DOHH2 (cell line): ENCODE measurements around the gene PAFAH2.

Experiments
- H3F3A ChIP-seq: fragments of 200-600 bp; sonication (generic), shearing (Covaris generic); 2 replicates; pipeline ENCODE4 v1.6.0; 2016; ENCODE audit warnings: antibody characterized with exemption, mild to moderate bottlenecking; ENCODE audit not compliant: control insufficient read depth, insufficient read depth
- H3K27ac ChIP-seq: fragments of 200-600 bp; sonication (generic); 2 replicates; pipeline ENCODE4 v1.5.1; 2014; ENCODE audit warnings: low read depth, mild to moderate bottlenecking, low read length, moderate library complexity
- H3K27me3 ChIP-seq: fragments of 200-600 bp; sonication (generic); 2 replicates; pipeline ENCODE4 v1.6.1; 2014; ENCODE audit warnings: mild to moderate bottlenecking, low read length, mixed read lengths; ENCODE audit not compliant: control insufficient read depth
- H3K36me3 ChIP-seq: fragments of 200-600 bp; sonication (generic); 2 replicates; pipeline ENCODE4 v1.6.1; 2014; ENCODE audit warnings: mild to moderate bottlenecking, low read length, moderate library complexity, mixed read lengths; ENCODE audit not compliant: control insufficient read depth
- H3K4me1 ChIP-seq: fragments of 200-600 bp; sonication (generic); 2 replicates; pipeline ENCODE4 v1.6.1; 2014; ENCODE audit warnings: mild to moderate bottlenecking, low read length, mixed read lengths; ENCODE audit not compliant: control insufficient read depth
- H3K4me2 ChIP-seq: fragments of 200-600 bp; sonication (generic); 2 replicates; pipeline ENCODE4 v1.6.0; 2014; ENCODE audit warnings: mild to moderate bottlenecking, low read length, moderate library complexity
- H3K4me3 ChIP-seq: fragments of 200-600 bp; sonication (generic); 2 replicates; pipeline ENCODE4 v1.5.1; 2014; ENCODE audit warnings: mild to moderate bottlenecking, low read length, mixed read lengths
- H3K79me2 ChIP-seq: fragments of 200-600 bp; sonication (generic); 2 replicates; pipeline ENCODE4 v1.6.1; 2014; ENCODE audit warnings: mild to moderate bottlenecking, low read length, mixed read lengths; ENCODE audit not compliant: control insufficient read depth
- H3K9me2 ChIP-seq: fragments of 200-600 bp; sonication (generic); replicated peaks from 2 replicates; pipeline ENCODE4 v1.6.1; 2014; ENCODE audit warnings: mild to moderate bottlenecking, low read length, mixed read lengths; ENCODE audit not compliant: control insufficient read depth
- H3K9me3 ChIP-seq: fragments of 200-600 bp; sonication (generic); 2 replicates; pipeline ENCODE4 v1.6.1; 2014; ENCODE audit warnings: antibody characterized with exemption, low read length, mixed read lengths; ENCODE audit not compliant: control insufficient read depth, insufficient read depth
- H4K20me1 ChIP-seq: fragments of 200-600 bp; sonication (generic); 2 replicates; pipeline ENCODE4 v1.6.0; 2014; ENCODE audit warnings: low read depth, mild to moderate bottlenecking, antibody characterized with exemption, low read length, moderate library complexity; ENCODE audit not compliant: control insufficient read depth, insufficient read depth
- CTCF ChIP-seq: fragments of 200-600 bp; sonication (generic); IDR thresholded peaks from one replicate; pipeline ENCODE4 v1.5.1; 2014; ENCODE audit warnings: antibody characterized with exemption, mild to moderate bottlenecking, low read depth, low read length; ENCODE audit not compliant: poor library complexity, severe bottlenecking
- EZH2phosphoT487 ChIP-seq: fragments of 200-600 bp; sonication (generic); IDR thresholded peaks from 2 replicates; pipeline ENCODE4 v1.6.1; 2017; ENCODE audit warnings: borderline replicate concordance, mild to moderate bottlenecking, antibody characterized with exemption, low read length, moderate library complexity, mixed read lengths

PAFAH2 gene

GRCh38 chr1:26019641-26020315 is 21.9 kb upstream of the PAFAH2 start:
- Histone ChIP-seq H3K4me2 (no peak overlapping the region), H3K4me3 (no peak overlapping the region)

GRCh38 chr1:26017606-26018005 is 19.7 kb upstream of the PAFAH2 start:
- Histone ChIP-seq H3K9me3 (no peaks in the 10 kb centered on the region), H4K20me1 (no peaks in the 10 kb centered on the region), H3K27ac (no peak overlapping the region), H3F3A (no peaks in the 10 kb centered on the region), H3K4me1 (no peaks in the 10 kb centered on the region), H3K9me2 (no peaks in the 10 kb centered on the region), H3K27me3 (peaks cover 3% of the 10 kb centered on the region; the same call in 1 of the 2 replicates), H3K79me2 (no peaks in the 10 kb centered on the region), H3K36me3 (no peaks in the 10 kb centered on the region), H3K4me3 (no peak overlapping the region), H3K4me2 (no peak overlapping the region)
- TF ChIP-seq EZH2phosphoT487 (no peak), CTCF (no peak)

More at GRCh38 chr1:26019641-26020315, 21.9 kb upstream of the PAFAH2 start:
- H3K9me3 ChIP-seq, result no peaks in the 10 kb centered on the region
- peaks cover 8% of the 10 kb centered on the region for H3K27me3 ChIP-seq
- no peaks in the 10 kb centered on the region for H3K79me2 ChIP-seq
- no peak overlapping the region for H3K27ac ChIP-seq
- no peaks in the 10 kb centered on the region for H3K36me3 ChIP-seq
- no peaks in the 10 kb centered on the region for H4K20me1 ChIP-seq
- TF ChIP-seq CTCF, result no peak
- TF ChIP-seq EZH2phosphoT487, result no peak
- H3F3A ChIP-seq, result no peaks in the 10 kb centered on the region
- H3K4me1 ChIP-seq, result no peaks in the 10 kb centered on the region
- no peaks in the 10 kb centered on the region for H3K9me2 ChIP-seq

- Histone ChIP-seq H3K4me3 (no peak overlapping the region), H3K27ac (no peak overlapping the region), H3K79me2 (no peaks in the 10 kb centered on the region), H3K36me3 (no peaks in the 10 kb centered on the region), H3F3A (no peaks in the 10 kb centered on the region), H3K27me3 (peaks cover 3% of the 10 kb centered on the region; the same call in 1 of the 2 replicates), H3K4me2 (no peak overlapping the region), H3K4me1 (no peaks in the 10 kb centered on the region), H3K9me3 (no peaks in the 10 kb centered on the region), H4K20me1 (no peaks in the 10 kb centered on the region), H3K9me2 (no peaks in the 10 kb centered on the region)
- no peak for TF ChIP-seq CTCF
Measured at GRCh38 chr1:26016953-26017545, 19.2 kb upstream of the PAFAH2 start.
